ENCODE results near the gene SIGLEC1. TPM values are rescaled to one million over a fixed set of nuclear protein-coding genes. Genes with fewer than 3 reads are reported as not detected.
A peak's percentile ranks its signal among the peaks of the same experiment; 100 is the strongest.

SIGLEC1 gene
- total and polyA plus RNA-seq, 2 experiments from 2014 or later, result not detected

GRCh38 chr20:3740615-3741301 is 28.4 kb upstream of the SIGLEC1 start (continued):
- TF ChIP-seq REST (IDR thresholded peaks at IDR 0.05; ENCODE audit: unreplicated experiment) (no peak), CTCF (conservative IDR thresholded peaks at IDR 0.05; ENCODE audit: low read depth in 2 of 2) (no peak), ZNF114 (CRISPR knock-in tag; IDR thresholded peaks at IDR 0.05) (no peak), EZH2phosphoT487 (IDR thresholded peaks at IDR 0.05; ENCODE audit: unreplicated experiment) (no peak)

GRCh38 chr20:3739926-3740451 is 27.6 kb upstream of the SIGLEC1 start:
- TF ChIP-seq REST (IDR thresholded peaks at IDR 0.05; ENCODE audit: unreplicated experiment) (no peak), CTCF (conservative IDR thresholded peaks at IDR 0.05; ENCODE audit: low read depth in 2 of 2) (no peak), EZH2 (IDR thresholded peaks at IDR 0.05; ENCODE audit: low read depth, unreplicated experiment) (no peak)
- peak; percentile 11 for ATAC-seq
- no peak for DNase-seq (ENCODE audit: low spot score)
- Histone ChIP-seq H2AFZ (no peak overlapping the region), H3K9me2 (ENCODE audit: insufficient read depth) (no peaks in the 10 kb centered on the region), H3K27me3 (ENCODE audit: insufficient read depth) (no peaks in the 10 kb centered on the region), H3K36me3 (ENCODE audit: insufficient read depth) (no peaks in the 10 kb centered on the region), H3F3A (replicated peaks; ENCODE audit: low read depth) (no peaks in the 10 kb centered on the region), H3K4me3 (no peak overlapping the region), H4K20me1 (replicated peaks; ENCODE audit: insufficient read depth) (no peaks in the 10 kb centered on the region), H3K79me2 (replicated peaks; ENCODE audit: insufficient read depth) (no peaks in the 10 kb centered on the region), H3K4me2 (no peak overlapping the region), H3K27ac (ENCODE audit: low read depth) (no peak overlapping the region), H3K4me1 (ENCODE audit: insufficient read depth) (no peaks in the 10 kb centered on the region; the same call in 1 of the 2 replicates)
- Mint-ChIP-seq H3K4me3 (no peak overlapping the region), H3K9me3 (no peaks in the 10 kb centered on the region), H3K27ac (no peak overlapping the region), H3K27me3 (ENCODE audit: insufficient read depth, low read depth, poor library complexity) (peaks cover 16% of the 10 kb centered on the region), H3K4me1 (peaks cover 26% of the 10 kb centered on the region), H3K36me3 (ENCODE audit: low read depth) (no peaks in the 10 kb centered on the region)
